GM21528 (cell line): ENCODE measurements around the gene MIR17HG.
A peak's percentile ranks its signal among the peaks of the same experiment; 100 is the strongest.
"Not testable (repeated sequence)": the region's sequence is repeated elsewhere in the genome, so short reads cannot be mapped to it uniquely, and the experiment has no call there.

Experiments used
- ATAC-seq: cut with Tn5 transposase; IDR thresholded peaks from one replicate; pipeline ENCODE4 v1.9.1; 2021; ENCODE audit warnings: mild to moderate bottlenecking, moderate library complexity; ENCODE audit not compliant: unreplicated experiment, low FRiP score

The MIR17HG gene

DNA sequence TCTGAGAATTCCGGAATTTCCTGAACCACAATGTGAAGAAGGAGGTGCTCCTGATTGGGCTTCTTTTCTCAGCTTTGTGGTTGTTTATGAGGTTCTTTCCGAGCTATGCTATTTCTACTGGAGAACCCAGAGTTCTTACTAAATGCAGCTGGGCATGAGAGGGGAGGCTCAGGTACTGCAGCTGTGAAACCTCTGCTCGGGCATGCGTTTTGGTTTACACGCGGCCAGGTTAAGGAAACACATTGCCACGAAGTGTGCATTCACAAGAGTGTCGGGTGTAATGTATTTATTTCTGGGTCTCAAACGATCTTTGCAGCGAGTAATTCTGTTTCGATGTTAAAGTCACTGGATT is 661 bp upstream of the MIR17HG start:
- ATAC-seq = peak; percentile 30

DNA sequence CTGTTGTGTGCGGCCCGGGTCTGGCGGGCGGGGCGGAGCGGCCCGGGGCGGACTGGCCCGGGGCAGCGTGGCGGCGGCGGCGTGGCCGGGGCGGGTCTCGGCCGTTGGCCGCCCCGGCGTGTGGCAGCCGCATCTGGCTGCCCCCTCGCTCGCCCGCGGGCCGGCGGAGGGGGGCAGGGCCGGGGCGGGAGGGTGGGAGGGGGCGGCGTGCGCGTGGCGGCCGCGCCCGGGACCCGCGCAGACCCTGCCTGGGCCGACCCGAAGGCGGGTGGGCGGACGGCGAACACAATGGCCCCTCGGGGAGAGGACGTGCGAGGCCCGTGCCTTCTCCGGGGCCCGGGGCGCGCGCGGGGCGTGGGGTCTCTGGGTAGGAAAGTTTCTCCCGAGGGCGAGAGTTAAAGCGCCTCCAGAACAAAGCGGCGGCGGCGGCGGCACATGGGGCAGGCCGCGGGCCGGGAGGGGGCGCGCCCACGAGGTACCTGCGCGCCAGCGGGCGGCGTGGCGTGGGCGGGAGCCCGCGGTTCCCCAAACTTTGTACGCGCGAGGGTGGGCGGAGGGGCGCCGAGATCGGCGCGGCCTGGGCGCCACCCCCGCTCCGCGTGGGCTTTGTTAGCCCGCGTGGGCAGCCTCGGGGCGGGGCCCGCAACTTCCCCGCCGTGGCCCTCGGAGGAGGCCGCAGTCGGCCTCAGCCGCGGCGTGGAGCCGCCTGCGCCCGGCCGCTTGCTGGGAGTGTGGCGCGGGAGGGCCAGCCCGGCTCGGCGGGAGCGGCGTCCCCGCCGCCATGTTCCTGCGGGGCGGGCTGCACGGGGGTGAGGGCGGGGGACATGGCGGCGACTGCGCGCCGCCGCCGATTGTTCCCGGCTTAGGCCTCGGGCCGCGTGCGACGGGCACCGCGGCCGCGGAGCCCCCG is 764 bp downstream of the MIR17HG start:
- peak; percentile 43 for ATAC-seq

DNA sequence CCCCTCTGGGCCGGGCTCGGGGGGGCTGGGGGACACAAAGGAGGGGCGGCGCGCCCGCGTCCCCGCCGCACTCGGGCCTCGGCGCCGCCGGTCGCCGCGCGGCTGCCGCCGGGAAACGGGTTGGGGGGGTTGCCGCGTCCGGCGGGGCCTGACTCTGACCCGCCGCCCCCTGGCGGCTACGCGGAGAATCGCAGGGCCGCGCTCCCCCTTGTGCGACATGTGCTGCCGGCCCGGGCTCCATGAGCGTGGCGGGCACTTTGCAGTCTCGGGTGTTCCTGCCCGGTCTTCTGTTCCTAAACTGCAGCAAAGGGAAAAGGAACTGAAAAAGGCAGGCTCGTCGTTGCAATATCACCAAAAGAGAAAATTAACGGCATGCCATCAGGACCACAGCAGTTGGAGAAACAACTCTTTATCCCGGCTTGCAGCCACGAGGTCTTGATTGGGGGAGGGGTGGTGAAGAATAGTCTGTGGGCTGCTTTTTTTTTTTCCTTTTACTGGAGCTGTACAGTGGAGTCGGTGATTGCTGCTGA is 1.5 kb downstream of the MIR17HG start:
- peak; percentile 60 for ATAC-seq

DNA sequence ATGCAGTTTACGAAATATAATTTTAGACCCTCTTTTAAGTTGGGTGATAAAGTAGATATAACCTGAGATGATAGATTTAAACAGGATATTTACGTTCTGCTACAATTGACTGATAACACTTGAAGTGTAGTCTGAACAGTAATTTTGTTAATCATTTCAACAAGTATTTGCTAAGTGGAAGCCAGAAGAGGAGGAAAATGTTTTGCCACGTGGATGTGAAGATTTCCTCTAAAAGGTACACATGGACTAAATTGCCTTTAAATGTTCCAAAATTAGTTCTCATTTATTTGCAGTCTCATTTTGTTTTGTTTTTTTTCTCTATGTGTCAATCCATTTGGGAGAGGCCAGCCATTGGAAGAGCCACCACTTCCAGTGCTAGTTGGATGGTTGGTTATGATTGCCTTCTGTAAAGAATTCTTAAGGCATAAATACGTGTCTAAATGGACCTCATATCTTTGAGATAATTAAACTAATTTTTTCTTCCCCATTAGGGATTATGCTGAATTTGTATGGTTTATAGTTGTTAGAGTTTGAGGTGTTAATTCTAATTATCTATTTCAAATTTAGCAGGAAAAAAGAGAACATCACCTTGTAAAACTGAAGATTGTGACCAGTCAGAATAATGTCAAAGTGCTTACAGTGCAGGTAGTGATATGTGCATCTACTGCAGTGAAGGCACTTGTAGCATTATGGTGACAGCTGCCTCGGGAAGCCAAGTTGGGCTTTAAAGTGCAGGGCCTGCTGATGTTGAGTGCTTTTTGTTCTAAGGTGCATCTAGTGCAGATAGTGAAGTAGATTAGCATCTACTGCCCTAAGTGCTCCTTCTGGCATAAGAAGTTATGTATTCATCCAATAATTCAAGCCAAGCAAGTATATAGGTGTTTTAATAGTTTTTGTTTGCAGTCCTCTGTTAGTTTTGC is 2.8 kb downstream of the MIR17HG start:
- ATAC-seq = no peak

DNA sequence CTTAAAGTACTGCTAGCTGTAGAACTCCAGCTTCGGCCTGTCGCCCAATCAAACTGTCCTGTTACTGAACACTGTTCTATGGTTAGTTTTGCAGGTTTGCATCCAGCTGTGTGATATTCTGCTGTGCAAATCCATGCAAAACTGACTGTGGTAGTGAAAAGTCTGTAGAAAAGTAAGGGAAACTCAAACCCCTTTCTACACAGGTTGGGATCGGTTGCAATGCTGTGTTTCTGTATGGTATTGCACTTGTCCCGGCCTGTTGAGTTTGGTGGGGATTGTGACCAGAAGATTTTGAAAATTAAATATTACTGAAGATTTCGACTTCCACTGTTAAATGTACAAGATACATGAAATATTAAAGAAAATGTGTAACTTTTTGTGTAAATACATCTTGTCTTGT is 3.6 kb downstream of the MIR17HG start:
- no peak for ATAC-seq

DNA sequence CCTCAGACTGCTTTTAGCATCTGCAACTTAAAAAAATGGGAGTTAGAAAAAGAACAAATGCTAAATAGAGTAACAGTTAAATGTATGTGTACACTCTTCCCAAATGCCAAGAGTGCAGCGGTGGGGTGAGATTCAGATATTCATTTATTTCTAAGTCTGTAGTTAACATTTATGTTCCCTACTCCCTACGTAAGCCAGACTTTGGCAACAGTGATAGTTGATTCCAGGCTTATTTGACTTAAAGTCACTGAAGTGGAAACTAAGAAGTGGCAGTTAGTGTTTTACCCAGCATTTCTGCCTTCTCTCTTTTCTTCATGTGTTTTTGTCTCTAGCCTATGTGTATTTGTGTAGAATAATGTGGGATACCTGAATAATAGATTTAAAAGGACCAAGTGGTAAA is 4.5 kb downstream of the MIR17HG start:
- ATAC-seq = no peak

DNA sequence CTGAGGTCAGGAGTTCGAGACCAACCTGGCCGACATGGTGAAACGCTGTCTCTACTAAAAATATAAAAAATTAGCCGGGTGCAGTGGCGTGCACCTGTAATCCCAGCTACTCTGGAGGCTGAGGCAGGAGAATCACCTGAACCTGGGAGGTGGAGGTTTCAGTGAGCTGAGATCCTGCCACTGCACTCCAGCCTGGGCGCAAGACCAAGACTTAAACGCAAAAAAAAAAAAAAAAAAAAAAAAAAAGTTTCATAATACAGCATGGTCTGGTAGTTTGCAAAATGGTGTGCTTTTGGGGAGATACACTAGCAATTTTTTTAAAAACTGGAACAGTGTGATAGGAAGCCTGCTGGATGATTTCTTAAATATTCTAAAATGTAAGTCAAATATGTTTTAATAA is 5.4 kb downstream of the MIR17HG start:
- not testable (repeated sequence) for ATAC-seq

DNA sequence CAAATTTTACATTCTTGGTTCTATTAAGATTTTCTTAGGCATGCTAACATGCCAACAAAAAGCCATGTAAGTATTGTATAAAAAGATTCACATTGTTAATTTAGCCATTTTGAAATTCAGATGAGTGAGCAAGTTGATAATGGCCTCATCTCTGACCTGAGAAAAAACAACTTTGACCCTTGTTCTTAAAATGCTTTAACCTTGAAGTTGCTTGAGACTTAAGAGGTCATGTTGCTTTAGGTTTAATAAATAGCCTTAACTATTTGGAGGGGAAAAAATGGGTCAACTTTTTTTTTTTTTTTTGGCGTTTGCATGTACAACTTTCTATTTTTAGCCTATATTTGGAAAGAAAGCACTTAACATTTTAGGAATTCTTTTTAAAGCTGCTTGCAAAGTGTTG is 6.0 kb downstream of the MIR17HG start:
- no peak for ATAC-seq

DNA sequence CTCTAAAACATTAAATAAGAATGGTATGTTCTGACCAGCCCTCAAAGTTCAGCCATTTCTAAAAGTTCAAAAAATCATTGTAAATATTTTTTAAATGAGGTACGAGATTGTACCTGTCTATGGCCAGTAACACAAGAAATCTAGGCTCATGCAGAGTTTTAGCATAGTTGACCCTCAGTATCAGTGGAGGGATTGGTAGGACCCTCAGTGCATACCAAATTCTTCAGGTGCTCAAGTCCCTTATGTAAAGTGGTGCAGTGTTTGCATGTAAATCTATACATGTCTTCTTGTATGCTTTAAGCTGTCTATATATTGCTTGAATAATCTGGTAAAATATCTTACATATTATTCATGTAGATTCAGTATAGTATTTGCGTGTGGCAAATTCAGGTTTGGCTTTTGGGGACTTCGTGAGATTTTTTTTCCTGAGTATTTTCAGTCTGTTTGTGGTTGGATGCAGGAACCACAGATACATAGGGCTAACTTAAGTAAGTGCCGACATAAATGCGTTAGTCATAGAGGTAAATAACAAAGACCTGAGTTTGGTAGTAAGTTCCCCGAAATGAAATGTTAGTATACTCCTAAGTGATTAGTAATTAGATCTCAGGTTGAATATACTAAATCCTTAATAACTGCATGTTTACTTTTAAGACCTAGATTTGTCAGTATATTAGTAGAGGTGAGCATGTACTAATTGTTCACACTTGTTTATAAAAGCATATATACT is 7.8 kb downstream of the MIR17HG start:
- no peak for ATAC-seq

DNA sequence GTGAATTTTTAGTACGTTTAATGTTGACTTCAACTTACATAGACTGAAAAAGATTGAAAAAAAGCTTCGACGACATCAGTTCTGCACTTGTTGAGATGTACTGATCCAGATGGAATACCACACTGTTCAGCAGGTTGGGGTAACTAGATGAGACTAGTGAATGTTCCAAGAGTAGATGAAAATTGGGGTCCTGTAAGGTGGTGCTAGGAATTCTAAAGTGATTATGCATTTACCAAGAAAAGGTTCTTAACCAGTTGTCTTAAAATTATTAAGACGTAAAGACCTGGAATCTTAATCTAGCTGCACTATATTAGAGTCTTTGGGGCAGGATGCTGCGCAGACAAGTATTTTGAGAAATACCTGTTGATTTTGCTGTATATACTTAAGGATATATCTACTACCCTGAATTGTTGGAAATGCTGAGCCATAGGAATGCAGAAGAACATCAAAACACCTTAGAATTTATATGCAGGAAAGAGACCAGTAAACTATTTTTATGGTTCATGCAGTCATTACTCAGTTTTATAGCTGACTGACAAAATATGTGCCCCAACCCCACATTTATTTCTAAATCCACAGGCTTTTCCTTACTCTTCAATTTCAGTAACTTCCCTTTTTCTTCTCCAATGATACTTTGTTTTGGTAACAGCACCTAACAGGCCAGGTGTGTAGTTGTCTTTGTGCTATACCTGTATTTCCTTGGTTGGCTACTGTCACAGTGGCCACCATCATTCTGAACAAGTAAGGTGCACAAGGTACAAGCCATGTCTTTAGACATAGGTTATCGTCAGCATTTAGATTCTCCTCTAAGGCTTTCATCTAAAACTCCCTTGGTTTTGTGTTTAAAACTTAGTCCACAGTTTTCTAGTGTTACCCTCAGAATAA is 8.6 kb downstream of the MIR17HG start:
- ATAC-seq = no peak

DNA sequence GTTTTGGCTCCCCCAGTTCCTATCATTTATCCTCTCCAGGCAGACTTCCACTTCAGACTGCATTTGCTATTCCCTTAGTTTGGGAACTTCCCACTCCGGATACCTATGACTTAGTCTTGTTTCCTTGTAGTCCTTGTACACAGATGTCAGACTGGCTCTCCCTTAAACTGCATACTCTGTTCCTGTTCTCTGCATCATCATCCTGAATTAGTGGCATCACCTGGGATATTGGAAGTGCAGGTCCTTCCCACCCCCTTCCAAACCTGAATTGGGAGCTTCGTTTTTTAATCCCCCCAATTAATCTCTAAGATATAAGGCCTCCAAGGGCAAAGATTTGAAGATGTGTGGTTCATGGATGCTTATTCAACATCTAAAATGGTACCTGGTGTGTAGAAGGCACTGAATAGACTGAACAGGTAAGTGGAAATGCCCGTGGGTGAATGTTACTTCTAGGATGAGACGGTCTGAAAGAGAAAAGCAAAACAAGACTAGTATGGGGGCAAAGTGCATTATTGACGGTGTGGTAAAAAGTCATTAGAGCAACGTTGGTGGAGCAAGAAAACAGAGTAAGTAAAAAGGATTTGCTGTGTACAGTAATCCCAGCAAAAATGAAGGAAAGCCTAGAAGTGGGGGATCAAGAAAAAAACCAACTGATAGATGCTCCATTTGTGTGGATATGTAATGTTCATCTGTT is 9.6 kb downstream of the MIR17HG start:
- ATAC-seq = no peak

DNA sequence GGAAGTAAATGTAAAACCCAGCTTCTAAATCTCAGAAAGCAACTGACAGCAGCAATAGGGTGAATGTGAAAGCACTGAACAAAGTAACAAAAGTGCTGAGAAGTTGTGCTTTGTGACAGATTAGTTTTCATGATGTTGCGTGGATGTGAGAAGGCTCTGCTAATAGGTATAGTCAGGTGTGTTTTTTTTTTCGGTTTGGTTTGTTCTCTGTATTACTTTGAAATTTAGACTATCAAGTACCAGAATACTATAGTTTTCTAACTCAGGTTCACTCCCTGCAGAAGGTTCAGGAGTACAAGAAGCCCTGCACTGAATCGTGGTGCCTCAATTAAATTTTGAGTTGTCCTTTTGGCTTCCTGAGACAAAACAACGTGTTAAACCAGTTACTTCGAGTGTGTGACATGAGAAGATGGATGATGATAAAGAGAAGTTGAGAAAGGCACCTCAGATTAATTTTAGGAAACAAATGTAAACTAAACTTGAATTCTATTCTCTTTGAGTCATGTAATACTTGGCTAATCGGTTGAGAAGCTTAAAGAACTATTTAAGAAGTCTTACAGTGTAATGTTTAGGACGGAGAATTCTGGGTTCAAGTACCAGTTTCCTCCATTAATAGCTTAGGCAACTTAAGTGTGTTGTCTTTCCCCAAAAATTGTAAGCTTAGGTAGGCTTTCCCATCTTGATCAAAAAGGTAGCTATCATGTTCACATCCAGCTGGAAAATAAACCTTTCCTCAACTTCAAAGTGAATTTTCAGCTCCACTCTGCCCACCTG is 10.3 kb downstream of the MIR17HG start:
- no peak for ATAC-seq

DNA sequence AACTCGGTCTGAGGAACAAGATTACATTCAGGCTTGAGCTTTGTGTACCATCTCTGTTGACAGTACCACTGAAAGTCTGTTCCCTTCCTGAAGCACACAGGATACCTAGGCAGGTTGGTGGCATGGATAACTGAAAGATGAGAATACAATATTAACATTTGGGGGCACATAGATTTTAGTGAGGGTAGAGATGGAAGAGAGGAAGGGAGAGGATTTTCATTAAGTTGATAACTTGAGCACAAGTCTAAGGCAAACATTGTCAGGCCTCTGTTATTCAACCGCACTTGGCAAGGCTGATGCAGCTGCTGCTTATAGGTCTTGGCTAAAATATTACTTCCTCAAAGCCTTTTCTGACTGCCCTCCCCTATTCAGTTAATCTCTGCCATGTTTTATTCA is 10.9 kb downstream of the MIR17HG start:
- no peak for ATAC-seq

DNA sequence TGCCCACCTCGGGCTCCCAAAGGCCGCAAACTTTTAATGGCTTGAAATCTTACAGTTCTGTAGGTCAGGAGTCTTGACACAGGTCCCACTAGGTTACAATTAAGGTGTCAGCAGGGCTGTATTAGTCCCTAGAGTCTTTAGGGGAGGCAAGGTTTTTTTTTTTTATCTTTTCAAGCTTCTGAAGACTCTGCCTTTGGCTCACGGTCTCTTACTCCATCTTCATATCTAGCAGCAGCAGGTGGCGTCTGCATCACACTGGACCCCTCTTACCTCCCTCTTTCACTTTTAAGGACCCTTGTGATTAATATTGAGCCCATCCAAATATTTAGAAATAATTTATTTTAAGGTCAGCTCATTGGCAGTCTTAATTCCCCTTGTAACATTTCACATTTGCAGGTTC is 11.6 kb downstream of the MIR17HG start:
- ATAC-seq = no peak

DNA sequence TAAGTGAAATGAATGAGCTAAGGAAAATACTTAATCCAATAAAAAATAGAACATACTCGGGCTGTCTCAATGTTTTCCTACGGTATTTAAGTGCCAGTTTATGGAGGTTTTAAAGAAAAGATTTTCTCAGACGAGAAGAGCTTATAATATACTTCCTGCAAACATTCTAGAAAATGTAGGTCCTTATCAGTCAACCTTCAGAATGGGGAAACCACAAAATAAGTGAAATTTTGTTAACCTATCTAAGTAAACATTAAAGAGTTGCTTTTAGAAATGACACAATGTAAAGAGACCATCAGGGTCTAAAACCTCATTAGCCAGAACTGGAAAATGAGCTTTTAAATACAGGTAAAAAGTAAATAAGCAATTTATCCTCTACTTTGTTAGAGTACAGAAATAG is 12.1 kb downstream of the MIR17HG start:
- ATAC-seq = no peak

DNA sequence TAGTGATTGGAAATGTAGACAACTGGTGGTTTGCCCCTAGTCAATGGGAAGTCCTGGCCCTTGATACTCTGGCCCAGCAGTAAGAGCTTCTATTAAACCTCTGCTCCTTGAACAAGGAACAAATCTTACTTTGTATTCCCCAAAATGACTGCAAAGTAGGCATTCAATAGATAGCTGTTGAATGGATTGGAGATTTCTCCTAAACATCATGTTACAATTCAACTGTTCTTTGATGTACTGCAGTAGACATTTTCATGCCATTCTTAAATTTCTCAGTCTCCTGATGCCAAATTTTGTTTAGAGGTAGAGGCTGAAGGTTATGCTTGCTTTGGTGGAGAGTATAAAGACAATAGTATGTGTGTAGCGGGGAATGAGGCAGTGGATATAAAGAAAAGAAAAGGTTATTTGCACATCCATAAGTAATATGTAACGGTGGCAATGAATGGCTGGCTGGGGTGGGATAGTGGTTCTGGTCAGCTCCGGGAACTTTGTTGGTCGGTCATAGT is 12.8 kb downstream of the MIR17HG start:
- no peak for ATAC-seq

DNA sequence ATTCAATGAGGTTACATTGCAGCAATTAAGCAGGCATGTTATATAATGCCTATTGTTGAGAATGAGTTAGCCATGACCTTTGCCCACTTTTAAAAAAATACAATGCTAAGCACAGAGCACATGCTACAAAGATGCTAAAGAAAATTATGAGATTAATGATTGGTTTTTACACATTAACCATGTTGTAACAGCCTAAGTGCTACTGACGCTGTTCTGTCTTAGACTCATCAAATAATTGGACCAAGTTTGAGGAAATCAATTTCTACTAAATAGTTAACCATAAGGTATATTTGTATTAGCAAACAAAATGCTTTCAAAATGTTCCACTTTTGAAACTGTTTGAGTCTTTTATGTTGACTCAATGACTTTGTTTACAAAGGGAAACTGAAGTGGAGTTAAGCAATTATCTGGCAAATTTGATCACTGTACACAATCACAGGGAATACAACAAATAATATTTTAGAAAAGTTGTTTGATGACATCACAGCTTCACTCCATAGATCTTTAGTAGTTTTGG is 14.3 kb downstream of the MIR17HG start:
- ATAC-seq = no peak

DNA sequence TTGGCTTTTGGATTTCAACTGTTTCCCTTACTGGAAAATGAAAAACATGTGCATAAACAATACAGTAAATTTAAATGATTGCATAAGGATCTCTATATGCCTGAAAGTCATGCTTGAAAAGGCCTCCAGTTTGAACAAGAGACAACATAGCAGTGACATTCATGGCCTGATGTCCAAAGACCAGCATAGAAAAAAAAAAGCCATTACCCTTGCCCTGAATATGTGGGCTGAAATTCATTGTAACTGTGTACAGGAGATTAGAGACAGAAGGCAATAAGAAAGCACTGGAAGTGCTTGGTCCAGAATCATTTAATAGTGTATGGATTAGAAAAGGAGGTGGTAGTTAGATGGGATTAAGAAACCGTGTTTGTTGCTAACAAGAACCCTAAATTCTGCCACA is 15.4 kb downstream of the MIR17HG start:
- no peak for ATAC-seq
